ENCODE measurements around the gene OR9K2. TPM values are rescaled to one million over a fixed set of nuclear protein-coding genes. Genes with fewer than 3 reads are reported as not detected.

Gene OR9K2
- not detected in 2 replicates for polyA plus RNA-seq (2013)

- Histone ChIP-seq H3K4me1 (ENCODE audit: control insufficient read depth in 1 of 2, insufficient read depth in 2 of 2, low read length in 2 of 2) (no peaks in the 10 kb centered on the region), H3K9ac (ENCODE audit: low read length) (no peak within 1 kb of the TSS), H3K14ac (ENCODE audit: low read length) (no peak within 1 kb of the TSS), H2BK120ac (ENCODE audit: insufficient read depth, low read length, poor library complexity) (no peak within 1 kb of the TSS), H3K9me3 (ENCODE audit: insufficient read depth, low read depth, low read length) (no peaks in the 10 kb centered on the region), H3K4me2 (ENCODE audit: low read length) (no peak within 1 kb of the TSS), H3K23ac (ENCODE audit: low read length) (no peak within 1 kb of the TSS), H3K79me2 (ENCODE audit: control insufficient read depth, insufficient read depth, low read length, poor library complexity) (no peaks in the 10 kb centered on the region), H3K27ac (ENCODE audit: low read depth, low read length) (no peak within 1 kb of the TSS), H3K36me3 (ENCODE audit: control insufficient read depth in 1 of 2, insufficient read depth in 2 of 2, low read length in 2 of 2) (no peaks in the 10 kb centered on the region), H2AFZ (ENCODE audit: insufficient read depth, low read length, poor library complexity) (no peak within 1 kb of the TSS), H2AK5ac (ENCODE audit: low read length) (no peak within 1 kb of the TSS), H4K8ac (ENCODE audit: low read depth, low read length) (no peak within 1 kb of the TSS), H3K27me3 (ENCODE audit: insufficient read depth, low read length) (no peaks in the 10 kb centered on the region), H3K4me3 (ENCODE audit: low read depth, low read length) (no peak within 1 kb of the TSS), H3K18ac (ENCODE audit: low read length) (no peak within 1 kb of the TSS), H2BK12ac (ENCODE audit: low read length) (no peak within 1 kb of the TSS), H4K12ac (ENCODE audit: low read depth, low read length) (no peak within 1 kb of the TSS), H4K91ac (ENCODE audit: low read depth, low read length) (no peak within 1 kb of the TSS), H3K4ac (ENCODE audit: low read depth, low read length) (no peak within 1 kb of the TSS), H2BK5ac (ENCODE audit: low read depth, low read length, poor library complexity) (no peak within 1 kb of the TSS), H3K79me1 (ENCODE audit: low read length) (no peaks in the 10 kb centered on the region)
- no CpG with 5 or more reads among the region's 2 CpGs for WGBS (ENCODE audit: extremely low coverage, insufficient coverage, insufficient read length)
- no peak for DNase-seq
These were observed at the start of gene OR9K2 for GRCh38 chr12:55126106-55126505. Gene OR9K2 (plus strand): TSS chr12:55126406. CDS start chr12:55129835, 3,429 bp downstream.

GRCh38 chr12:55092579-55092978 is 33.6 kb upstream of the OR9K2 start:
- no peak overlapping the region for H3K4me3 ChIP-seq (ENCODE audit: low read depth, low read length)
- no peaks in the 10 kb centered on the region for H3K4me1 ChIP-seq (ENCODE audit: control insufficient read depth in 1 of 2, insufficient read depth in 2 of 2, low read length in 2 of 2)
- no peaks in the 10 kb centered on the region for H3K36me3 ChIP-seq (ENCODE audit: control insufficient read depth in 1 of 2, insufficient read depth in 2 of 2, low read length in 2 of 2)
- no peaks in the 10 kb centered on the region for H3K27me3 ChIP-seq (ENCODE audit: insufficient read depth, low read length)
- no peak overlapping the region for H3K27ac ChIP-seq (ENCODE audit: low read depth, low read length)
- DNase-seq: no peak
- no CpG with 5 or more reads among the region's 3 CpGs for WGBS (ENCODE audit: extremely low coverage, insufficient coverage, insufficient read length)
- H4K8ac ChIP-seq (ENCODE audit: low read depth, low read length): no peak overlapping the region
- no peak overlapping the region for H4K12ac ChIP-seq (ENCODE audit: low read depth, low read length)
- H2BK120ac ChIP-seq (ENCODE audit: insufficient read depth, low read length, poor library complexity): no peak overlapping the region
- no peak overlapping the region for H2AK5ac ChIP-seq (ENCODE audit: low read length)
- no peak overlapping the region for H3K23ac ChIP-seq (ENCODE audit: low read length)
- H3K9me3 ChIP-seq (ENCODE audit: insufficient read depth, low read depth, low read length): no peaks in the 10 kb centered on the region
- H3K14ac ChIP-seq (ENCODE audit: low read length): no peak overlapping the region
- no peak overlapping the region for H4K91ac ChIP-seq (ENCODE audit: low read depth, low read length)
- H3K79me2 ChIP-seq (ENCODE audit: control insufficient read depth, insufficient read depth, low read length, poor library complexity): no peaks in the 10 kb centered on the region
- H3K18ac ChIP-seq (ENCODE audit: low read length): no peak overlapping the region
- no peaks in the 10 kb centered on the region for H3K79me1 ChIP-seq (ENCODE audit: low read length)
- no peak overlapping the region for H2AFZ ChIP-seq (ENCODE audit: insufficient read depth, low read length, poor library complexity)
- H2BK12ac ChIP-seq (ENCODE audit: low read length): no peak overlapping the region
- no peak overlapping the region for H2BK5ac ChIP-seq (ENCODE audit: low read depth, low read length, poor library complexity)
- H3K4me2 ChIP-seq (ENCODE audit: low read length): no peak overlapping the region
- no peak overlapping the region for H3K4ac ChIP-seq (ENCODE audit: low read depth, low read length)
- no peak overlapping the region for H3K9ac ChIP-seq (ENCODE audit: low read length)

- Histone ChIP-seq H2BK5ac (ENCODE audit: low read depth, low read length, poor library complexity) (no peak overlapping the region), H3K4me3 (ENCODE audit: low read depth, low read length) (no peak overlapping the region), H3K23ac (ENCODE audit: low read length) (no peak overlapping the region), H3K79me2 (ENCODE audit: control insufficient read depth, insufficient read depth, low read length, poor library complexity) (no peaks in the 10 kb centered on the region), H3K27ac (ENCODE audit: low read depth, low read length) (no peak overlapping the region), H2BK120ac (ENCODE audit: insufficient read depth, low read length, poor library complexity) (no peak overlapping the region), H4K12ac (ENCODE audit: low read depth, low read length) (no peak overlapping the region), H3K27me3 (ENCODE audit: insufficient read depth, low read length) (no peaks in the 10 kb centered on the region), H4K91ac (ENCODE audit: low read depth, low read length) (no peak overlapping the region), H3K4ac (ENCODE audit: low read depth, low read length) (no peak overlapping the region), H2AFZ (ENCODE audit: insufficient read depth, low read length, poor library complexity) (no peak overlapping the region), H4K8ac (ENCODE audit: low read depth, low read length) (no peak overlapping the region), H3K18ac (ENCODE audit: low read length) (no peak overlapping the region), H3K9ac (ENCODE audit: low read length) (no peak overlapping the region), H3K36me3 (ENCODE audit: control insufficient read depth in 1 of 2, insufficient read depth in 2 of 2, low read length in 2 of 2) (no peaks in the 10 kb centered on the region), H3K79me1 (ENCODE audit: low read length) (no peaks in the 10 kb centered on the region), H3K14ac (ENCODE audit: low read length) (no peak overlapping the region), H2AK5ac (ENCODE audit: low read length) (no peak overlapping the region), H2BK12ac (ENCODE audit: low read length) (no peak overlapping the region), H3K9me3 (ENCODE audit: insufficient read depth, low read depth, low read length) (no peaks in the 10 kb centered on the region), H3K4me1 (ENCODE audit: control insufficient read depth in 1 of 2, insufficient read depth in 2 of 2, low read length in 2 of 2) (no peaks in the 10 kb centered on the region), H3K4me2 (ENCODE audit: low read length) (no peak overlapping the region)
- WGBS (ENCODE audit: extremely low coverage, insufficient coverage, insufficient read length): no CpG with 5 or more reads among the region's 4 CpGs
- peak in 1 of 2 donors; percentile 23 for DNase-seq
These were observed 13.8 kb upstream of the OR9K2 start for GRCh38 chr12:55112378-55112875.

- H3K79me1 ChIP-seq (ENCODE audit: low read length): no peaks in the 10 kb centered on the region
- H2AFZ ChIP-seq (ENCODE audit: insufficient read depth, low read length, poor library complexity): no peak overlapping the region
- no peaks in the 10 kb centered on the region for H3K9me3 ChIP-seq (ENCODE audit: insufficient read depth, low read depth, low read length)
- H3K4me1 ChIP-seq (ENCODE audit: control insufficient read depth in 1 of 2, insufficient read depth in 2 of 2, low read length in 2 of 2): no peaks in the 10 kb centered on the region
- no peak overlapping the region for H4K91ac ChIP-seq (ENCODE audit: low read depth, low read length)
- no peak overlapping the region for H3K4me2 ChIP-seq (ENCODE audit: low read length)
- H3K4me3 ChIP-seq (ENCODE audit: low read depth, low read length): no peak overlapping the region
- H3K9ac ChIP-seq (ENCODE audit: low read length): no peak overlapping the region
- H3K14ac ChIP-seq (ENCODE audit: low read length): no peak overlapping the region
- no peak overlapping the region for H3K23ac ChIP-seq (ENCODE audit: low read length)
- no peaks in the 10 kb centered on the region for H3K79me2 ChIP-seq (ENCODE audit: control insufficient read depth, insufficient read depth, low read length, poor library complexity)
- no peaks in the 10 kb centered on the region for H3K27me3 ChIP-seq (ENCODE audit: insufficient read depth, low read length)
- H2BK5ac ChIP-seq (ENCODE audit: low read depth, low read length, poor library complexity): no peak overlapping the region
- no peak overlapping the region for H3K18ac ChIP-seq (ENCODE audit: low read length)
- H4K8ac ChIP-seq (ENCODE audit: low read depth, low read length): no peak overlapping the region
- no peaks in the 10 kb centered on the region for H3K36me3 ChIP-seq (ENCODE audit: control insufficient read depth in 1 of 2, insufficient read depth in 2 of 2, low read length in 2 of 2)
- no peak overlapping the region for H2BK120ac ChIP-seq (ENCODE audit: insufficient read depth, low read length, poor library complexity)
- no CpG with 5 or more reads among the region's 1 CpG for WGBS (ENCODE audit: extremely low coverage, insufficient coverage, insufficient read length)
- H2BK12ac ChIP-seq (ENCODE audit: low read length): no peak overlapping the region
- no peak overlapping the region for H3K27ac ChIP-seq (ENCODE audit: low read depth, low read length)
- H3K4ac ChIP-seq (ENCODE audit: low read depth, low read length): no peak overlapping the region
- H2AK5ac ChIP-seq (ENCODE audit: low read length): no peak overlapping the region
- no peak overlapping the region for H4K12ac ChIP-seq (ENCODE audit: low read depth, low read length)
- DNase-seq: no peak
These were observed 10.1 kb upstream of the OR9K2 start for GRCh38 chr12:55116152-55116551.
